Transverse colon (tissue), 4 donors: ENCODE results near the gene CCDC8. TPM values are rescaled to one million over a fixed set of nuclear protein-coding genes. Genes with fewer than 3 reads are reported as not detected.
"Not testable (repeated sequence)": the region's sequence is repeated elsewhere in the genome, so short reads cannot be mapped to it uniquely, and the experiment has no call there.

Experiments
- DNase-seq: peaks from one replicate; pipeline ENCODE4 v3.0.0-alpha.2; 2019
- H3K27ac ChIP-seq, 4 donors: fragments of 200-600 bp; sonication (generic); 2 replicates each; pipeline ENCODE4 v1.5.1; 2016 to 2018; ENCODE audit warnings: inconsistent platforms in 4 of 4
- H3K27me3 ChIP-seq: fragments of 200-600 bp; sonication (generic); 2 replicates; pipeline ENCODE4 v1.5.1; 2017; ENCODE audit warnings: inconsistent platforms
- H3K36me3 ChIP-seq, 4 donors: fragments of 200-600 bp; sonication (generic); 2 replicates each; pipeline ENCODE4 v1.5.1; 2017 to 2019; ENCODE audit warnings: inconsistent platforms in 4 of 4
- H3K4me1 ChIP-seq, 4 donors: fragments of 200-600 bp; sonication (generic); 2 replicates each; pipeline ENCODE4 v1.5.1; 2017 to 2020; ENCODE audit warnings: inconsistent platforms in 4 of 4
- H3K4me3 ChIP-seq, 4 donors: fragments of 200-600 bp; sonication (generic); 1 replicate in 1 of 4; 2 replicates in 3 of 4; pipeline versions ENCODE4 v1.5.1 to v1.6.1; 2017 to 2019; ENCODE audit warnings: inconsistent platforms in 4 of 4
- H3K9me3 ChIP-seq, 2 donors: fragments of 200-600 bp; sonication (generic); 2 replicates each; pipeline ENCODE4 v1.5.1; 2017 to 2019; ENCODE audit warnings: inconsistent platforms in 2 of 2
- CTCF ChIP-seq, 5 experiments: fragments of 200-600 bp in 3 of 5; fragments of 450-650 bp in 2 of 5; sonication (generic) in 3 of 5; IDR thresholded peaks; 1 replicate in 2 of 5; 2 replicates in 3 of 5; pipeline ENCODE4 v1.5.1; 2016 to 2017; ENCODE audit warnings: antibody characterized with exemption in 5 of 5, inconsistent platforms in 3 of 5, mild to moderate bottlenecking in 2 of 5, moderate library complexity in 1 of 5
- EP300 ChIP-seq: sonication (generic); formaldehyde crosslinking; IDR thresholded peaks from one replicate; pipeline ENCODE4 v1.6.1; 2017; ENCODE audit warnings: antibody characterized with exemption, low read depth
- POLR2A ChIP-seq: fragments of 450-650 bp; IDR thresholded peaks from one replicate; pipeline ENCODE4 v1.6.1; 2016; ENCODE audit warnings: antibody characterized with exemption, mild to moderate bottlenecking, moderate library complexity
- POLR2AphosphoS5 ChIP-seq, 3 donors: sonication (generic); formaldehyde crosslinking; IDR thresholded peaks; one replicate each; pipeline ENCODE4 v1.6.1; 2016; ENCODE audit warnings: antibody characterized with exemption in 3 of 3
- WGBS, 2 donors: methylation state at CpG; one replicate each; pipeline ENCODE4 v1.1.5; 2018; ENCODE audit warnings: low coverage in 1 of 2; 5-methylcytosine and 5-hydroxymethylcytosine counted together
- in situ Hi-C, 4 donors: fragments of 200-750 bp; cut with MboI; loops; one replicate each; pipeline versions ENCODE4 v1.15.0 to v1.15.1; 2017; ENCODE audit warnings: low sequenced_read_pairs in 3 of 4, low pct_ligation_motif_present in 1 of 4, low pct_unique_long_range_greater_than_20kb in 1 of 4
- intact Hi-C: fragments of 100-400 bp; cut with DNase I; formaldehyde crosslinking; loops from one replicate; pipeline ENCODE4 v1.15.1; 2023; ENCODE audit warnings: low total_unique reads
- total RNA-seq, 4 donors: library from RNA; depleted of rRNA; stranded (reverse); fragments of >200 nt; gene quantifications; one replicate each; pipeline ENCODE4 v1.1.0, GENCODE V29; 2016

Gene CCDC8
- total RNA-seq, 4 donors from 2014 or later: 0.40 to 1.9 (median 1.2) TPM

DNA sequence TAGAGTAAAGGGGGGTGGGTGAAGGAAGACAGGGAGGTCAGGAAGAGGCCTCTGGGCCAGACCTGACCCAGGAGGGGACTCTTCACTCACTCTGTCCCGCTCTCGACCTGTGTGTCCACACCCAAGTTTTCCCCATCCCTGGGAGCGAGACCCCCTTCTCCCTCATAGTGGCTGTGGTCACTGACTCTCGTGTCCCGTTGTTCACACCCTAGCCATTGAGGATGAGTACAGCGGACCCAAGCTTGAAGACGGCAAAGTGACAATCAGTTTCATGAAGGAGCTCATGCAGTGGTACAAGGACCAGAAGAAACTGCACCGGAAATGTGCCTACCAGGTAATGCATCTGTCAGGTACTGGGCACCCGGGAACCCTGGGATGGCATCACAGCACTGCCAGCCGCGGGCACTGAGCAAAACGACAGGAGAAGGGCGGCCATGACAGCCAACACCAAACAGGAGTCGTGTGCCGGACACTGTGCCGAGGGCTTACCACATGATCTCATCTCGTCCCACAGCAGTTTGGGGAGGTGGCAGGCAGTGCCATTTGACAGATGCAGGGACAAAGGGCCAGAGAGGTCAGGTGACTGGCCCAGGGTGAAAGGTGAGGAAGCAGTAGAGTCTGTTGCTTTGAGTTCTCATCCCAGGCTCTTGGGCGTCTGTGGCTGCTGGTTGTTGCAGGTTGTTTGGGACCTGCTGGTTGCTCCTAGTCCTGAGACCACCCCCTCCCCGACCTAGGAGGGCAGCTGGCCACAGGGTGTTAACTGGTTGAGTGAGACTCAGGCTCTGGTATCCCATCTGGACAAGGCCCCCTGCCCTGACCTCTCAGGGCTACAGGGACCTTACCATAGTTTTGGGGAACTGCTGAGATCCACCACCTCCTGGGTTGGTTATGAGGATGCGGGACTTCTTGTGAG, 36.9 kb downstream of the CCDC8 start:
- H3K27ac ChIP-seq: no peak overlapping the region
- WGBS, 2 donors: 96% methylated on average over 19 of the region's 20 CpGs; no CpG with 5 or more reads in 1 of the 2 donors

GRCh38 chr19:46375476-46376067, 37.8 kb downstream of the CCDC8 start:
- DNase-seq, H3K4me3 ChIP-seq, H3K27ac ChIP-seq, intact Hi-C loops, H3K9me3 ChIP-seq, H3K27me3 ChIP-seq, in situ Hi-C loops: not testable (repeated sequence)
- Histone ChIP-seq H3K36me3 (peaks cover 0 to 20% (median 6%) of the 10 kb centered on the region in 4 donors), H3K4me1 (peaks cover 25 to 41% (median 30%) of the 10 kb centered on the region in 4 donors)
- WGBS, 2 donors: 91% methylated on average over 20 of the region's 22 CpGs; no CpG with 5 or more reads in 1 of the 2 donors

More for the DNA sequence above, 36.9 kb downstream of the CCDC8 start:
- TF ChIP-seq EP300: no peak
- TF ChIP-seq POLR2AphosphoS5 (IDR thresholded peaks at IDR 0.05): no peak
- no peak for TF ChIP-seq CTCF (IDR thresholded peaks at IDR 0.05)
- no peak for TF ChIP-seq POLR2A
- intact Hi-C loops: no loop called here
- H3K27me3 ChIP-seq: no peaks in the 10 kb centered on the region
- peaks cover 0 to 21% (median 9%) of the 10 kb centered on the region in 4 donors for H3K36me3 ChIP-seq
- H3K4me1 ChIP-seq: peaks cover 25 to 41% (median 30%) of the 10 kb centered on the region in 4 donors
- H3K4me3 ChIP-seq: no peak overlapping the region
- DNase-seq: no peak
- no peaks in the 10 kb centered on the region for H3K9me3 ChIP-seq
- in situ Hi-C loops: no loop called here

- H3K4me3 ChIP-seq: no peak overlapping the region
- intact Hi-C loops: no loop called here
- peaks cover 25 to 41% (median 30%) of the 10 kb centered on the region in 4 donors for H3K4me1 ChIP-seq
- H3K27ac ChIP-seq: peak overlapping the region in 1 of 4 donors; percentile 84
- in situ Hi-C loops: no loop called here
- peaks cover 0 to 13% (median 6%) of the 10 kb centered on the region in 4 donors for H3K36me3 ChIP-seq
- 91 to 100% methylated on average over 1 to 20 of the region's 21 CpGs for WGBS, 2 donors
- no peak for TF ChIP-seq CTCF (IDR thresholded peaks at IDR 0.05)
- no peak for TF ChIP-seq POLR2AphosphoS5 (IDR thresholded peaks at IDR 0.05)
- no peak for TF ChIP-seq POLR2A
- no peak for TF ChIP-seq EP300
- H3K9me3 ChIP-seq: no peaks in the 10 kb centered on the region
- no peak for DNase-seq
- no peaks in the 10 kb centered on the region for H3K27me3 ChIP-seq
Measured at GRCh38 chr19:46374536-46375475, 38.6 kb downstream of the CCDC8 start.

- H3K4me1 ChIP-seq: peaks cover 24 to 35% (median 30%) of the 10 kb centered on the region in 4 donors
- H3K27ac ChIP-seq: peak overlapping the region; percentile 70 to 84 (median 78)
- TF ChIP-seq EP300 (no peak), POLR2AphosphoS5 (IDR thresholded peaks at IDR 0.05) (peak in 2 of 3 donors; percentile 30 to 61)
Measured at GRCh38 chr19:46373491-46374359, 39.6 kb downstream of the CCDC8 start.

More at GRCh38 chr19:46373491-46374359, 39.6 kb downstream of the CCDC8 start:
- H3K4me3 ChIP-seq: no peak overlapping the region
- no peaks in the 10 kb centered on the region for H3K9me3 ChIP-seq
- WGBS, 2 donors: 51% methylated on average over 16 of the region's 17 CpGs; no CpG with 5 or more reads in 1 of the 2 donors
- in situ Hi-C loops (no loop called here), intact Hi-C loops (no loop called here)
- H3K36me3 ChIP-seq: peaks cover 0 to 13% (median 6%) of the 10 kb centered on the region in 4 donors
- H3K27me3 ChIP-seq: no peaks in the 10 kb centered on the region
- DNase-seq: peak; percentile 94
